HFF-Myc (cell line): ENCODE results near the gene LHX4.

Experiments used
- DNase-seq: peaks from one replicate; pipeline ENCODE4 v3.0.0-alpha.2; 2011; ENCODE audit warnings: low read depth; ENCODE audit errors: extremely low read depth
- H3K4me3 ChIP-seq: replicated peaks from 2 replicates; pipeline ENCODE4 v1.5.1; 2011; ENCODE audit warnings: low read depth, mild to moderate bottlenecking, control low read depth, low read length
- TF ChIP-seq, protein P1 (sequence below): IDR thresholded peaks from 2 replicates; pipeline ENCODE4 v1.5.1; 2012; ENCODE audit warnings: mild to moderate bottlenecking, low read depth, low read length, control low read depth; ENCODE audit errors: missing control alignments

The LHX4 gene

DNA sequence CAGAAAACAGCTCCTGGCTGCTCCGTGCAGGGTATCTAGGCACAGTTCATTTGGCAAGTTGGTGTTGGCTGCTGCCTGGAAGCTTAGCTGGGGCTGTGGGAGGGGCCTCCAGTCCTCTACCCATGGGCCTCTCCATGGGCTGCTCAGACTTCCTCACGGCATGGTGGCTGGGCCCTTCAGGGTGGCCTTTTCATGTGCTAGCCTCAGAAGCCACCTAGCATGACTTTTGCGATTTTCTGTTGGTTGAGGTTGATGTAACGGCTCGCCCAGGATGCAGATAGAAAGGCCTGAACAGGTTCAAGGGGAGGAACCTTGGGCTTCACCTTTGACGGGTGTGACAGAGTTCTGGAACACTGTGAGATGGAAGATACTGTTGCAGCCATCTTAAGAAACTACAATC, 25.8 kb upstream of the LHX4 start:
- TF ChIP-seq, protein P1, sequence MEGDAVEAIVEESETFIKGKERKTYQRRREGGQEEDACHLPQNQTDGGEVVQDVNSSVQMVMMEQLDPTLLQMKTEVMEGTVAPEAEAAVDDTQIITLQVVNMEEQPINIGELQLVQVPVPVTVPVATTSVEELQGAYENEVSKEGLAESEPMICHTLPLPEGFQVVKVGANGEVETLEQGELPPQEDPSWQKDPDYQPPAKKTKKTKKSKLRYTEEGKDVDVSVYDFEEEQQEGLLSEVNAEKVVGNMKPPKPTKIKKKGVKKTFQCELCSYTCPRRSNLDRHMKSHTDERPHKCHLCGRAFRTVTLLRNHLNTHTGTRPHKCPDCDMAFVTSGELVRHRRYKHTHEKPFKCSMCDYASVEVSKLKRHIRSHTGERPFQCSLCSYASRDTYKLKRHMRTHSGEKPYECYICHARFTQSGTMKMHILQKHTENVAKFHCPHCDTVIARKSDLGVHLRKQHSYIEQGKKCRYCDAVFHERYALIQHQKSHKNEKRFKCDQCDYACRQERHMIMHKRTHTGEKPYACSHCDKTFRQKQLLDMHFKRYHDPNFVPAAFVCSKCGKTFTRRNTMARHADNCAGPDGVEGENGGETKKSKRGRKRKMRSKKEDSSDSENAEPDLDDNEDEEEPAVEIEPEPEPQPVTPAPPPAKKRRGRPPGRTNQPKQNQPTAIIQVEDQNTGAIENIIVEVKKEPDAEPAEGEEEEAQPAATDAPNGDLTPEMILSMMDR: no peak
- no peak overlapping the region for H3K4me3 ChIP-seq
- DNase-seq: no peak

DNA sequence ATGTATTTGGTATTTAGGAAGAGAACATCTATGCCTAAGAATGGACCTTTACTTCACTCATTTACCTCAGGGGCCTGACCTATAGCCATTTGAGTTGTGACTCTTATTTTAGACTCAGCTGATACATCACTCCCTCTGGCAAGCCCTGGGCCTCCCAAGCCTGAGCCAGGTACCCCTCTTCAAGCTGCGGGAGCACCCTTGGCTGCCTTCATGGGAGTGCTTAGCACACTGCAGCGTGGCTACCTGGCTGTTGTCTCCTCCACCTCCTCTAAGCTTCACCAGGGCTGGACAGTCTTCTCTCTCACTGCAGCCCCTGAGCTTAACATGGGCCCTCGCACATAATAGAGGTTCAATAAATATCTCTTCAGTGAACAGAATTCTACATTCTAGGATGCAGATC, 23.5 kb upstream of the LHX4 start:
- TF ChIP-seq, protein P1: no peak
- DNase-seq: no peak
- H3K4me3 ChIP-seq: no peak overlapping the region

DNA sequence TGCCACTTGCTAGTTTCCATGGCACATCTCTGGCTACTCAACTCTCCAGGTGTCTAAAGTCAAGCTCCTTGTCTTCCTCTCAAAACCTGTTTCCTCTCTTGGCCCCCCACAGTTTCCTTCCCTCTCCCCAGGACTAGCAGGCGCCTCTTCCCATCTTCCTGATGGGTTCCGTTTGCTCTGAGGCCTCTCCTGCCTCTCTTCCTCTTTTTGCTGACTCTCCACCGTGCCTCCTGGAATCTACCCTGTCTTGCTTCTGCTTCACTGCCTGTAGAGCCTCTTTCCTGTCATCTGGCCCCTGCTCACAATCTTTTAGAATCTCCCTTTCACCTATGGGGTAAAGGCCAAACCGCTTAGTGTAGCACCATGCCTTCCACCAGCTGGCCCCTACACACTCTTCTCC, 21.8 kb upstream of the LHX4 start:
- DNase-seq: no peak
- TF ChIP-seq, protein P1: no peak
- H3K4me3 ChIP-seq: no peak overlapping the region

DNA sequence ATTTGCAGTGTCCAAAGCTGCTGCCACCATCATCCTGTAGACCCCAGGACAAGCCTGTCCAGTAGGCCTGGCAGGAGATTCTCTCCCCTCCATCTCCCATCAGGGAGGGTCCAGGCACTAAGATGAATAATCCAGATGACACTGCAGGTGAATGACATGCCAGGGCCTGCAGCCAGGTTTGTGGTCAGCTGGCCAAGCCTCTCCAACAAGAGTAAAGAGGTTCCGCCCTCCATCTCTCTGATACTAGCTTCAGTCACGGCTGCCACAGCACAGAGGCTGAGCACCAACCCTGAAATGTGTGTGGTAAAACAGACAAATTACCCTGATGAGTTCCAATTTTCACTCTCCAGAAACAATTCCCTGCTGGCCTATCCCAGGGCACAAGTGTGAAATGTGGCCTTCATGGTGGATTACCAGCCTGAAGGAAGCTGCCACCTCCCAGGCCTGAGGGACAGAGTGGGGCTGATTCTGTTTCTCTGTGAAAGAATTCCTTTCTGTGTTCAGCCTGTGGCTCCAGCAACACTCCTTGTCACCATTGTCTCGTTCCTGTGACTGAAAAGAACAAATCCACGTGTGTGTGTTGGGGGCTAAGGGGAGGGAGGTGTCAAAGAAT, 19.9 kb upstream of the LHX4 start:
- no peak overlapping the region for H3K4me3 ChIP-seq
- TF ChIP-seq, protein P1: no peak
- no peak for DNase-seq

DNA sequence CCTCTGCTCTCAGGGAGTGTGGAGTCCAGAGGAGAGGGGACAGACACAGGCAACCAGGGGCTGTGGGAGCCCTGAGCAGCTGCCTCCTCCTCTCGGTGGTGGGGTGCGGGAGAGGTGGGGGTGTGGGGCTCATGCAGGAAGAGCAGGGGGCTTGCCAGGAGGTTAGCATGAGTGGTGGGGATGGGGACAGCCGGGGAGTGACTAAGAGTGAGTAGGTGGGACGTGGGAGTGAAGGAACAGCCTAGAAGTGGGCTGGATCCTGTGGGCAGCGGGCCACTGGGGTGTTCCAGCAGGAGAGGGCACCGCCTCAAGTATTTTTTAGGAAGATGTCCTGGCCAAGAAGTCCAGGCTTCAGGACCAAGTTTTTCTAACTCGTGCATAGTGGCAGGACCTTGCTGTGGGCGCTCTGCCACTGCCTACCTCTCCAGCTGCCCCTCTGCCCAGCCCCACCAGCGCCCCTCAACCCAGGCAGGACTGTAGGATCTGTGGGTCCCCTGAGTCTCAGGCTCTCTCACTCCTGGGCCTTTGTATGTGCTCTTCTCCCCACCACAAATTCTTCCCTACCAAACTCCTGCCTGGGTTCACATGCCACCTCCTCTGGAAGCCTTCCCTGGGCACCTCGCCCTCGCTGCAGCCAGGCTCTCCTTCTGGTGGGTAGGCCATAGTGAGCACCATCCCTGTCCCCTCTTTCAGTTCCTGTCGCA, 18.8 kb upstream of the LHX4 start:
- DNase-seq: no peak
- TF ChIP-seq, protein P1: no peak
- no peak overlapping the region for H3K4me3 ChIP-seq

DNA sequence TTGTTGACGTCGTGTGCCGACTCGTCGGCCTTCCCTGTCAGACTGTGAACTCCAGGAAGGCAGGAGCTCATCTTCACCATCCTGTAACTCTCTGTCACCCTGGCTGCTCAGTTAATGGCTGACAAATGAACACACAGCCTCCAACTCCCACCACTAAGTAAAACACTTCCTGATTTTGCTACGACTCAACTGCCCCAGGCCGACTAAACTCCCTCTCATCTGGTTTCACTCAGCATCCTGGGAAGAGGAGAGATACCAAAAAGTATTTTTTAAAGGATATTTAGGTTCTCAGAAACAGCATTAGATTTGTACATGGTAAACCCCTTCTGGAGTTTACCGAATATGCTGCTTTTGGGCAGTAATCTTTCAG, 18.2 kb upstream of the LHX4 start:
- DNase-seq: no peak
- TF ChIP-seq, protein P1: no peak
- H3K4me3 ChIP-seq: no peak overlapping the region
